GM12872 (cell line): Measurements from ENCODE around the gene ZNF160.

ENCODE experiments used
- CTCF ChIP-seq: IDR thresholded peaks from 3 replicates; pipeline ENCODE4 v1.5.1; 2011; ENCODE audit warnings: low read depth, mild to moderate bottlenecking, low read length, moderate library complexity; ENCODE audit not compliant: insufficient read depth

Gene ZNF160

GRCh38 chr19:53079313-53079924, 23.8 kb downstream of the ZNF160 start:
- no peak for TF ChIP-seq CTCF

- no peak for TF ChIP-seq CTCF
Measured at GRCh38 chr19:53078668-53079067, 24.6 kb downstream of the ZNF160 start.

- TF ChIP-seq CTCF = no peak
Measured at GRCh38 chr19:53076984-53077383, 26.2 kb downstream of the ZNF160 start.

GRCh38 chr19:53068834-53069233, 34.4 kb downstream of the ZNF160 start:
- TF ChIP-seq CTCF = no peak

- TF ChIP-seq CTCF = no peak
Measured at GRCh38 chr19:53068199-53068598, 35.0 kb downstream of the ZNF160 start.

- no peak for TF ChIP-seq CTCF
Measured at GRCh38 chr19:53057904-53058580, 45.2 kb downstream of the ZNF160 start.

- TF ChIP-seq CTCF = no peak
Measured at GRCh38 chr19:53055117-53055516, 48.1 kb downstream of the ZNF160 start.

GRCh38 chr19:53047379-53047778, 55.8 kb downstream of the ZNF160 start:
- no peak for TF ChIP-seq CTCF
